H1 (cell line): Measurements from ENCODE around the gene ADGRA3. TPM values are rescaled to one million over a fixed set of nuclear protein-coding genes. Genes with fewer than 3 reads are reported as not detected.

ENCODE experiments used
- CTCF ChIA-PET: fragments of 300-600 bp; sonication (Branson Sonifier 250); formaldehyde crosslinking; loops from one replicate; lab custom pipeline; 2021; ENCODE audit not compliant: partially characterized antibody; lab: Charles Lee
- POLR2A ChIA-PET: fragments of 300-600 bp; sonication (Branson Sonifier 250); formaldehyde crosslinking; loops from one replicate; lab custom pipeline; 2021; ENCODE audit warnings: inconsistent platforms; ENCODE audit not compliant: partially characterized antibody; lab: Charles Lee
- DNase-seq, 2 experiments: peaks; one replicate each; pipeline versions ENCODE4 v3.0.0 to v3.0.0-alpha.2; 2010 to 2022; ENCODE audit warnings: low spot score in 2 of 2, low read depth in 1 of 2, mixed read lengths in 1 of 2
- FAIRE-seq: peaks from 2 replicates; lab custom pipeline; 2011; peaks lifted over from hg19 to GRCh38; lab: Jason Lieb, UNC
- H2AFZ ChIP-seq: 2 replicates; pipeline ENCODE4 v1.8.1; 2012; ENCODE audit warnings: low read length, inconsistent platforms
- H2AK5ac ChIP-seq: 2 replicates; pipeline ENCODE4 v1.6.1; 2013; ENCODE audit warnings: low read depth, low read length
- H2BK120ac ChIP-seq: replicated peaks from 2 replicates; pipeline ENCODE3; 2013; ENCODE audit warnings: low read depth, low read length, inconsistent platforms
- H2BK12ac ChIP-seq: 2 replicates; pipeline ENCODE4 v1.6.1; 2013; ENCODE audit warnings: low read depth, low read length
- H2BK15ac ChIP-seq: 2 replicates; pipeline ENCODE4 v1.6.1; 2013; ENCODE audit warnings: low read length
- H2BK20ac ChIP-seq: 2 replicates; pipeline ENCODE4 v1.6.1; 2013; ENCODE audit warnings: low read length
- H2BK5ac ChIP-seq: 2 replicates; pipeline ENCODE4 v1.6.1; 2013; ENCODE audit warnings: low read depth, low read length
- H3K14ac ChIP-seq: 2 replicates; pipeline ENCODE4 v1.6.1; 2013; ENCODE audit warnings: inconsistent platforms; ENCODE audit not compliant: insufficient read length
- H3K18ac ChIP-seq: 2 replicates; pipeline ENCODE4 v1.6.1; 2013; ENCODE audit warnings: low read length; ENCODE audit errors: extremely low read depth
- H3K23ac ChIP-seq: 2 replicates; pipeline ENCODE4 v1.6.1; 2013; ENCODE audit warnings: inconsistent platforms; ENCODE audit not compliant: insufficient read length
- H3K23me2 ChIP-seq: 2 replicates; pipeline ENCODE4 v1.6.1; 2013; ENCODE audit warnings: low read depth, low read length
- H3K27ac ChIP-seq: 2 replicates; pipeline ENCODE4 v1.6.1; 2011; ENCODE audit warnings: low read depth, low read length, inconsistent platforms
- H3K27me3 ChIP-seq, 4 experiments: replicated peaks in 1 of 4; 1 replicate in 1 of 4; 2 replicates in 3 of 4; pipeline versions ENCODE4 v1.6.1 to v1.8.1; 2011 to 2013; ENCODE audit warnings: low read length in 3 of 4, mild to moderate bottlenecking in 3 of 4, inconsistent platforms in 2 of 4, mixed read lengths in 2 of 4, moderate library complexity in 1 of 4; ENCODE audit not compliant: control insufficient read depth in 3 of 4, insufficient read depth in 3 of 4; ENCODE audit errors: extremely low read depth in 1 of 4
- H3K36me3 ChIP-seq, 4 experiments: 2 replicates each; pipeline versions ENCODE4 v1.6.1 to v1.8.1; 2011 to 2013; ENCODE audit warnings: mild to moderate bottlenecking in 4 of 4, low read length in 3 of 4, moderate library complexity in 2 of 4, control low read depth in 1 of 4, inconsistent platforms in 1 of 4; ENCODE audit not compliant: insufficient read depth in 4 of 4, control insufficient read depth in 2 of 4
- H3K4ac ChIP-seq: replicated peaks from 2 replicates; pipeline ENCODE3; 2013; ENCODE audit warnings: low read length, low read depth, mixed read lengths, inconsistent platforms; ENCODE audit not compliant: insufficient read length
- H3K4me1 ChIP-seq, 4 experiments: replicated peaks in 1 of 4; 1 replicate in 1 of 4; 2 replicates in 3 of 4; pipeline versions ENCODE4 v1.6.1 to v1.8.1; 2011 to 2013; ENCODE audit warnings: low read length in 3 of 4, inconsistent platforms in 2 of 4, mixed read lengths in 1 of 4; ENCODE audit not compliant: insufficient read depth in 4 of 4, control insufficient read depth in 3 of 4
- H3K4me2 ChIP-seq, 2 experiments: 2 replicates each; pipeline versions ENCODE4 v1.6.1 to v1.8.1; 2011 to 2013; ENCODE audit warnings: low read depth in 2 of 2, low read length in 2 of 2, control low read depth in 1 of 2, inconsistent platforms in 1 of 2, mild to moderate bottlenecking in 1 of 2; ENCODE audit not compliant: insufficient read depth in 1 of 2
- H3K4me3 ChIP-seq, 4 experiments: fragments of 200-600, 300-600 bp in 1 of 4; sonication (generic), shearing (Covaris generic), sonication (Bioruptor Twin) in 1 of 4; 2 replicates each; pipeline versions ENCODE4 v1.5.1 to v1.8.1; 2011 to 2016; ENCODE audit warnings: low read length in 4 of 4, low read depth in 3 of 4, control low read depth in 2 of 4, inconsistent platforms in 2 of 4, mild to moderate bottlenecking in 2 of 4, mixed read lengths in 1 of 4, moderate library complexity in 1 of 4; ENCODE audit not compliant: insufficient read depth in 2 of 4; ENCODE audit errors: extremely low read depth in 1 of 4
- H3K56ac ChIP-seq: replicated peaks from 2 replicates; pipeline ENCODE3; 2013; ENCODE audit warnings: low read depth, mild to moderate bottlenecking, mixed read lengths, low read length, inconsistent platforms; ENCODE audit not compliant: insufficient read length
- H3K79me1 ChIP-seq: 2 replicates; pipeline ENCODE4 v1.6.1; 2013; ENCODE audit warnings: low read depth, low read length, control low read depth
- H3K79me2 ChIP-seq, 2 experiments: 2 replicates each; pipeline versions ENCODE4 v1.6.1 to v1.8.1; 2012 to 2013; ENCODE audit warnings: low read length in 2 of 2, mild to moderate bottlenecking in 2 of 2, inconsistent platforms in 1 of 2; ENCODE audit not compliant: insufficient read depth in 2 of 2, control insufficient read depth in 1 of 2
- H3K9ac ChIP-seq, 4 experiments: replicated peaks in 1 of 4; 1 replicate in 1 of 4; 2 replicates in 3 of 4; pipeline versions ENCODE4 v1.6.1 to v1.8.1; 2011 to 2013; ENCODE audit warnings: low read depth in 3 of 4, low read length in 3 of 4, control low read depth in 2 of 4, mild to moderate bottlenecking in 2 of 4, moderate library complexity in 2 of 4, inconsistent platforms in 1 of 4; ENCODE audit errors: extremely low read depth in 1 of 4
- H3K9me3 ChIP-seq, 2 experiments: 2 replicates each; pipeline versions ENCODE4 v1.6.1 to v1.8.1; 2012 to 2013; ENCODE audit warnings: mild to moderate bottlenecking in 2 of 2, moderate library complexity in 2 of 2, control low read depth in 1 of 2, inconsistent platforms in 1 of 2, low read depth in 1 of 2, low read length in 1 of 2, mixed read lengths in 1 of 2; ENCODE audit not compliant: insufficient read depth in 2 of 2
- H4K20me1 ChIP-seq, 2 experiments: replicated peaks in 1 of 2; 2 replicates each; pipeline versions ENCODE3 to v1.8.1; 2011 to 2013; ENCODE audit warnings: inconsistent platforms in 2 of 2, low read length in 2 of 2, mild to moderate bottlenecking in 1 of 2; ENCODE audit not compliant: insufficient read depth in 2 of 2, control insufficient read depth in 1 of 2
- H4K5ac ChIP-seq: 2 replicates; pipeline ENCODE4 v1.6.1; 2013; ENCODE audit warnings: low read length, low read depth, mixed read lengths, inconsistent platforms; ENCODE audit not compliant: insufficient read length
- H4K8ac ChIP-seq: 2 replicates; pipeline ENCODE4 v1.8.0; 2013; ENCODE audit warnings: mild to moderate bottlenecking, moderate library complexity, low read length, inconsistent platforms; ENCODE audit not compliant: insufficient read depth; ENCODE audit errors: extremely low read depth
- H4K91ac ChIP-seq: replicated peaks from 2 replicates; pipeline ENCODE3; 2013; ENCODE audit warnings: low read length, mixed read lengths, inconsistent platforms; ENCODE audit not compliant: insufficient read length
- BACH1 ChIP-seq: IDR thresholded peaks from 2 replicates; pipeline ENCODE4 v1.6.1; 2012; ENCODE audit warnings: low read length, improper control_type of control experiment
- CBX8 ChIP-seq: fragments of 300-800, 300-1000 bp; sonication (generic); IDR thresholded peaks from 2 replicates; pipeline ENCODE4 v1.7.1; 2016; ENCODE audit warnings: low read depth, low read length, borderline replicate concordance
- EGR1 ChIP-seq: IDR thresholded peaks from 2 replicates; pipeline ENCODE4 v1.6.1; 2011; ENCODE audit warnings: low read depth, low read length, borderline replicate concordance
- EZH2 ChIP-seq: fragments of 200-600 bp; sonication (generic); IDR thresholded peaks from 2 replicates; pipeline ENCODE4 v1.7.1; 2012; ENCODE audit warnings: low read depth, mild to moderate bottlenecking, moderate library complexity, low read length, inconsistent platforms; ENCODE audit not compliant: severe bottlenecking
- GABPA ChIP-seq: IDR thresholded peaks from 2 replicates; pipeline ENCODE4 v1.6.1; 2011; ENCODE audit warnings: mild to moderate bottlenecking, low read length, moderate library complexity, borderline replicate concordance; ENCODE audit not compliant: insufficient read depth
- HDAC2 ChIP-seq, 2 experiments: fragments of 300-600 bp in 1 of 2; sonication (generic) in 1 of 2; IDR thresholded peaks; 2 replicates each; pipeline ENCODE4 v1.6.1; 2011 to 2012; ENCODE audit warnings: low read depth in 2 of 2, low read length in 2 of 2, mild to moderate bottlenecking in 2 of 2, moderate library complexity in 2 of 2, borderline replicate concordance in 1 of 2, inconsistent platforms in 1 of 2
- NRF1 ChIP-seq: IDR thresholded peaks from 2 replicates; pipeline ENCODE4 v1.6.1; 2011; ENCODE audit warnings: mild to moderate bottlenecking, low read depth, low read length, improper control_type of control experiment
- POLR2A ChIP-seq, 2 experiments: IDR thresholded peaks; 1 replicate in 1 of 2; 2 replicates in 1 of 2; pipeline ENCODE4 v1.6.1; 2011; ENCODE audit warnings: low read depth in 2 of 2, low read length in 2 of 2, mild to moderate bottlenecking in 2 of 2; ENCODE audit errors: control extremely low read depth in 1 of 2
- RAD21 ChIP-seq, 2 experiments: IDR thresholded peaks in 1 of 2; conservative IDR thresholded peaks in 1 of 2; 2 replicates each; pipeline ENCODE4 v1.6.1; 2011; ENCODE audit warnings: low read depth in 2 of 2, low read length in 2 of 2, improper control_type of control experiment in 1 of 2, inconsistent platforms in 1 of 2, mild to moderate bottlenecking in 1 of 2, moderate library complexity in 1 of 2
- TCF12 ChIP-seq: IDR thresholded peaks from 2 replicates; pipeline ENCODE4 v1.6.1; 2011; ENCODE audit warnings: low read depth, mild to moderate bottlenecking, low read length
- TEAD4 ChIP-seq: IDR thresholded peaks from 2 replicates; pipeline ENCODE4 v1.6.1; 2012; ENCODE audit warnings: low read depth, low read length, inconsistent platforms, mixed read lengths
- USF2 ChIP-seq: IDR thresholded peaks from 2 replicates; pipeline ENCODE4 v1.6.1; 2011; ENCODE audit warnings: low read length, improper control_type of control experiment
- ZNF274 ChIP-seq: IDR thresholded peaks from 2 replicates; pipeline ENCODE4 v1.7.0; 2012; ENCODE audit warnings: low read length, borderline replicate concordance; ENCODE audit errors: extremely low read depth
- WGBS, 2 experiments: shearing (Covaris generic) in 1 of 2; methylation state at CpG; one replicate each; pipeline versions ENCODE4 v1.1.6 to v1.1.7; 2013 to 2015; ENCODE audit warnings: low lambda C conversion rate in 2 of 2, mixed read lengths in 2 of 2, inconsistent platforms in 1 of 2, low coverage in 1 of 2, missing lambda C conversion rate in 1 of 2; ENCODE audit not compliant: insufficient replicate concordance in 2 of 2, insufficient coverage in 1 of 2, insufficient read length in 1 of 2; ENCODE audit errors: extremely low coverage in 1 of 2, missing lambda C conversion rate in 1 of 2; 5-methylcytosine and 5-hydroxymethylcytosine counted together
- polyA plus RNA-seq, 7 experiments: library from polyadenylated mRNA; depleted of rRNA in 3 of 7; stranded (reverse) in 5 of 7; unstranded in 2 of 7; fragments of >200 nt in 5 of 7; fragments of 200-250 nt in 2 of 7; gene quantifications; 1 replicate in 5 of 7; 2 replicates in 1 of 7; 4 replicates in 1 of 7; pipeline versions ENCODE4 v1.2.1 to v1.2.3, GENCODE V29; 2011 to 2013; ENCODE audit warnings: missing spikeins in 2 of 7, mixed read lengths in 2 of 7
- total RNA-seq: library from RNA; stranded (reverse); fragmentation: NEBNext Ultra II Directional; extraction: Animal tissue kit (Norgen Biotek cat#: 25700); gene quantifications from 2 replicates; pipeline ENCODE4 v1.2.1, GENCODE V29; 2021

ADGRA3 gene
- total and polyA plus RNA-seq, 2 of the 8 experiments (the other 6 are each of a cell fraction or from before 2014, with no cell fraction given), result 31.5 to 63.0 TPM

- no peak overlapping the region for H3K4me2 ChIP-seq
- H3K9ac ChIP-seq, result no peak overlapping the region
- no peaks in the 10 kb centered on the region for H3K36me3 ChIP-seq
- no peak overlapping the region for H2BK12ac ChIP-seq
- H2BK20ac ChIP-seq, result no peak overlapping the region
- H3K9me3 ChIP-seq, result no peaks in the 10 kb centered on the region
- H2BK5ac ChIP-seq, result no peak overlapping the region
- WGBS, 2 experiments, result 97% methylated on average over 4 of the region's 4 CpGs; no CpG with 5 or more reads in 1 of the 2 experiments
- no peak overlapping the region for H2AK5ac ChIP-seq
- H3K23ac ChIP-seq, result no peak overlapping the region
- peaks cover 6 to 11% of the 10 kb centered on the region in 2 experiments for H4K20me1 ChIP-seq
- H3K79me1 ChIP-seq, result peaks cover 4% of the 10 kb centered on the region; the same call in 1 of the 2 replicates
- no peak overlapping the region for H3K27ac ChIP-seq
- DNase-seq, result no peak
- H3K79me2 ChIP-seq, result peaks cover 4 to 100% of the 10 kb centered on the region in 2 experiments
- ChIA-PET CTCF (interaction anchor here (2.0 kb wide), 1 partner anchor 23 kb away, joined by 8 read pairs; no protein-coding TSS in a partner anchor), POLR2A (no interaction called here)
- H2BK120ac ChIP-seq, result no peak overlapping the region
- no peak overlapping the region for H3K56ac ChIP-seq
- no peak overlapping the region for H4K91ac ChIP-seq
- H3K4me3 ChIP-seq, result no peak overlapping the region
- H3K4ac ChIP-seq, result no peak overlapping the region
- no peaks in the 10 kb centered on the region for H3K27me3 ChIP-seq
- H4K5ac ChIP-seq, result no peak overlapping the region
- no peak overlapping the region for H3K18ac ChIP-seq
- no peak for FAIRE-seq
- H3K23me2 ChIP-seq, result no peaks in the 10 kb centered on the region
- H4K8ac ChIP-seq, result no peak overlapping the region
- H2BK15ac ChIP-seq, result no peak overlapping the region
- peaks cover 0 to 9% (median 5%) of the 10 kb centered on the region in 4 experiments; a peak in 4 of 7 replicates for H3K4me1 ChIP-seq
- no peak overlapping the region for H2AFZ ChIP-seq
- H3K14ac ChIP-seq, result no peak overlapping the region
- no peak for TF ChIP-seq RAD21 (IDR thresholded peaks at IDR 0.05 in 1 of 2, conservative IDR thresholded peaks at IDR 0.05 in 1 of 2; ENCODE audit: low read depth in 2 of 2, low read length in 2 of 2)
- TF ChIP-seq EGR1, result no peak
- TF ChIP-seq ZNF274, result no peak
- no peak for TF ChIP-seq CBX8
- TF ChIP-seq GABPA, result no peak
- TF ChIP-seq TEAD4, result no peak
- TF ChIP-seq HDAC2 (IDR thresholded peaks at IDR 0.05; ENCODE audit: borderline replicate concordance in 1 of 2, low read depth in 2 of 2, low read length in 2 of 2), result no peak
- no peak for TF ChIP-seq NRF1
- no peak for TF ChIP-seq EZH2
- no peak for TF ChIP-seq TCF12
- TF ChIP-seq POLR2A (IDR thresholded peaks at IDR 0.05; ENCODE audit: control extremely low read depth in 1 of 2, low read depth in 2 of 2, low read length in 2 of 2), result no peak
- no peak for TF ChIP-seq USF2
- TF ChIP-seq BACH1, result no peak
Measured at GRCh38 chr4:22485737-22486136, 30.1 kb downstream of the ADGRA3 start.
